ENCODE results near the gene EML4.

DNA sequence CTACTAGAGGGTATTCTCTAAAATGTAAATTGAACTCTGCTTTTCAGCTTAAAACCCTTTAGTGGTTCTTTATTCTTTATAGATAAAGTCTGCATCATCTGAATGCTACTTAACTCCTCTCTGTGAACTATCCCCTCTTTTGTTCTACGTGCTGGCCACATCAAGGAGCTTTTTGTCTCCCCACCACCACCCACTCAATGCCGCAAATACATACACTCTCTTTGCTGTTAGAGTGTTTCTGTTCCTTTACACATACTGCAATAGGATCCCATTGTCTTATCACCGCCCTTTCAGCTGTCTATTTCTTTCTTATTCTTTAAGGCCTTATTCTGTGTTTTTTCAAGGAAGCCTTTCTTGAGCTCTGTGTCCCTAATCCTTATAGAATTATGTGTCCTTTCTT is 83.3 kb downstream of the EML4 start:
- TF ChIP-seq CTCF (IDR thresholded peaks at IDR 0.05; ENCODE audit: insufficient read depth, low read depth, low read length) (no peak), EZH2 (IDR thresholded peaks at IDR 0.05; ENCODE audit: insufficient read depth, low read length) (no peak)

Measured in astrocyte (in vitro differentiated cells and primary cell).